Epithelial cell of esophagus (primary cell): ENCODE results near the gene OAT.
"Not testable (repeated sequence)": the region's sequence is repeated elsewhere in the genome, so short reads cannot be mapped to it uniquely, and the experiment has no call there.

Experiments used
- DNase-seq: peaks from one replicate; pipeline ENCODE4 v3.0.0; 2010; ENCODE audit warnings: low read depth
- H3K4me3 ChIP-seq: 2 replicates; pipeline ENCODE4 v1.5.1; 2011; ENCODE audit warnings: mild to moderate bottlenecking, low read length, control low read depth
- TF ChIP-seq, protein P1 (sequence below): IDR thresholded peaks from 2 replicates; pipeline ENCODE4 v1.5.1; 2011; ENCODE audit warnings: low read depth, mild to moderate bottlenecking, low read length, control low read depth, inconsistent platforms; ENCODE audit not compliant: insufficient read depth; ENCODE audit errors: missing control alignments

OAT gene

DNA sequence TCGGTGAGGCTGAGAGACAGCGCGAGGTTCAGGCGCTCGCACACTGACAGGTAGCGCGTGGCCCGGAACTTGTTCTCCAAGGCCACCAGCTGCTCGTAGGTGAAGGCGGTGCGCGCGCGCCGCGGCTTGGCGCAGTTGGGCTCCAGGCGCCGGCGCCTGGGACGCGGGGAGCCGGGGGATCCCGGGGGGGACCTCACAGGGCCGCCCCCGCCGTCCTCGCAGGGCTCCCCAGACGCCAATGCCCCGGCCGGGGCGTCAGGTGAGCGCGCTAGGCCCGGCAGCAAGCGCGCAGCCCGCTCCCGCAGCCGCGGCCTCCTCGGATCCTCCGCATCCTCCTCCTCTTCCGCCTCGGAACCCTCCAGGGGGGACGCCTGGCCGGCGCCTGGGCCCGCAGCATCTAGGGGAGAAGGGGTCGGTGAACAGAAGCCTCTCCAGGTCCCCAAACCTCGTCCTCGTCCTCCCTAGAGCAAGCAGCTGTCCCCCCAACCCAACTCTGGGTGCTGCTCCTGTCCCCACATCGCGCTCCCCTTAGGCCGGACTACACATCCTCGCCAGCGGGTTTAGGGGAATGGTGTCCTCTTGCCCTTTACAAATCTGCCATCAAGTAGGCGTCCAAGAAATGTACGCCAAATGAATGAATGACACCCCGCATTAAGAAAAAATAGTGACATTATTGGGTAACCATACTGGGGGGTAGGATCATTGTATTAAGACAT lies 29.2 kb upstream of the OAT start:
- TF ChIP-seq, protein P1, sequence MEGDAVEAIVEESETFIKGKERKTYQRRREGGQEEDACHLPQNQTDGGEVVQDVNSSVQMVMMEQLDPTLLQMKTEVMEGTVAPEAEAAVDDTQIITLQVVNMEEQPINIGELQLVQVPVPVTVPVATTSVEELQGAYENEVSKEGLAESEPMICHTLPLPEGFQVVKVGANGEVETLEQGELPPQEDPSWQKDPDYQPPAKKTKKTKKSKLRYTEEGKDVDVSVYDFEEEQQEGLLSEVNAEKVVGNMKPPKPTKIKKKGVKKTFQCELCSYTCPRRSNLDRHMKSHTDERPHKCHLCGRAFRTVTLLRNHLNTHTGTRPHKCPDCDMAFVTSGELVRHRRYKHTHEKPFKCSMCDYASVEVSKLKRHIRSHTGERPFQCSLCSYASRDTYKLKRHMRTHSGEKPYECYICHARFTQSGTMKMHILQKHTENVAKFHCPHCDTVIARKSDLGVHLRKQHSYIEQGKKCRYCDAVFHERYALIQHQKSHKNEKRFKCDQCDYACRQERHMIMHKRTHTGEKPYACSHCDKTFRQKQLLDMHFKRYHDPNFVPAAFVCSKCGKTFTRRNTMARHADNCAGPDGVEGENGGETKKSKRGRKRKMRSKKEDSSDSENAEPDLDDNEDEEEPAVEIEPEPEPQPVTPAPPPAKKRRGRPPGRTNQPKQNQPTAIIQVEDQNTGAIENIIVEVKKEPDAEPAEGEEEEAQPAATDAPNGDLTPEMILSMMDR = no peak
- peak overlapping the region; percentile 15 for H3K4me3 ChIP-seq
- DNase-seq = peak; percentile 54

DNA sequence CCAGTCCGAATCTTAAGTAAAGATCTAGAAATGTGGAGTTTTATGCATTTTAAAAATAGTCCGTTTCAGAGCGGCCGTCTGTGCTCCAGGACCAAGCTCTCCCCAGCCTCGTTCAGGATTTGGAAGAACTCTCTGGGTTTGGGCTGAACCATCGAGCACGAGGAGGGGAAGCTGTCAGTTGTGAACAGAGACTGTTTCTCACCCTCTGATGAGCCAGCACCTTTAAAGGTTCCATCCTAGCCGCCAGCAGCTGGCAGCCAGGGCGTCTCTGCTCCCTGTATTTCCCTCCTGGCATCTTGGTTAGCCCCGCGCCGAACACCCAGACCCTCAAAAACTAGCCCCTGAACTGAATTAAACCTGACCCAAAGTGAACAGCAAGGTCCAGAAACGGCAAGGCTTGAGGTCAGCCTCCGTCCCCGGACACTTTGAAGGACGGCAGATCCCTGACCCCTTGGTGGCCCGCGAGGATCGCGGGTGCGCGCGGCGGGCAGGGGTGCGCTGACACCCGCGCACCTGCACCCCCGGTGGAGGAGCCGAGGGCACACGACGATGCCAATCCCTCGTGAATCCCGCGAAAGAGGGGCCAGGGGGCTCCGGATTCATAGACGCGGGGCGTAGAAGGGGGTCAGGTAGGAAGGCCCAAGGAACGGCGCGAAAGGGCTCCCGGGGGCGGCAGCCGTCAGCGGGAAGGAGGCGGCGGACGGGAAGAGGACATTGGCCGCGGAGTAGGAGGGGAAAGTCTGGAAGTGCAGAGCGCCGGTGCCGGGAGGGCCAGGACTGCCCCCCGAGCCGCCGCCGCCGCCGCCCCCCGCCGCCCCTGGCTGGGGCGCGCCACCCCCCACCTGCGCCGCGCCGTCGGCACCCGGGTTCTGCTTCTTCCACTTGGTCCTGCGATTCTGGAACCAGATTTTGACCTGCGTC lies 28.4 kb upstream of the OAT start:
- DNase-seq = no peak
- peak overlapping the region; percentile 15 for H3K4me3 ChIP-seq
- TF ChIP-seq, protein P1 = no peak

DNA sequence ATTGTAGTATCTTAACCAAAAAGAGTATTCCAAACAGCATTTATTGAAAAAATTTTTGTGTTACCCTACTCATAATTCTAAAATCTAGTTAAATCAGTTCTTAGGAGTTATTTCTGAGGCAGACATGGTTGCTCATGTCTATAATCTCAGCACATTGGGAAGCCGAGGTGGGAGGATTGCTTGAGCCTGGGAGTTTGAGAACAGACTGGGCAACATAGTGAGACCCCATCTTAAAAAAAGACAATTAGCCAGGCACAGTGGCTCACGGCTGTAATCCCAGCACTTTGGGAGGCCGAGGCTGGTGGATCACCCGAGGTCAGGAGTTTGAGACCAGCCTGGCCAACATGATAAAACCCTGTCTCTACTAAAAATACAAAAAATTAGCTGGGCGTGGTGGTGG lies 23.0 kb upstream of the OAT start:
- H3K4me3 ChIP-seq, DNase-seq: not testable (repeated sequence)

DNA sequence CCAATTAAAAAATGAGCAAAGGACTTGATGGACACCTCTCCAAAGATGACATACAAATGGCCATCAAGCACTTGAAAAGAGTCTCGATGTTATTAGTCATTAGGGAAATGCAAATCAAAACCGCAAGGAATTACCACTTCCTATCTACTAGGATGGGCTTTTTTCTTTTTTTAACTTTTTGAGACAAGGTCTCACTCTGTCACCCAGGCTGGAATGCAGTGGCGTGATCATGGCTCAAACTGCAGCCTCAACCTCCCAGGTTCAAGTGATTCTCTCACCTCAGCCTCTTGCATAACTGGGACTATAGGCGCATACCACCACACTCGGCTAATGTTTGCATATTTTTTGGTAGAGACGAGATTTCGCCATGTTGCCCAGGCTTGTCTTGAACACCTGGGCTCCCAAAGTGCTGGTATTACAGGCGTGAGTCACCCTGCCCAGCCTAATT lies 17.5 kb upstream of the OAT start:
- no peak overlapping the region for H3K4me3 ChIP-seq
- TF ChIP-seq, protein P1 = no peak
- peak; percentile 98 for DNase-seq

DNA sequence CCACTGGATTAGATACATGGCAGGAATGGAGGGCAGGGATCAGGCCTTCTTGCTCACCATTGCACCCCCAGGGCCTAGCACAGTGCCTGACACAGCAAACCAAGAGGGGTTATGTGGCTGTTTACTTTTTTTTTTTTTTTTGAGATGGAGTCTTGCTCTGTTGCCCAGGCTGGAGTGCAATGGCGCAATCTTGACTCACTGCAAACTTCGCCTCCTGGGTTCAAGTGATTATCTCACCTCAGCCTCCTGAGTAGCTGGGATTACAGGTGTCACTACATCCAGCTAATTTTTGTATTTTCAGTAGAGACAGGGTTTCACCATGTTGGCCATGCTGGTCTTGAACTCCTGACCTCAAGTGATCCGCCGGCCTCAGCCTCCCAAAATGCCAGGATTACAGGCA lies 17.0 kb upstream of the OAT start:
- DNase-seq, H3K4me3 ChIP-seq: not testable (repeated sequence)

DNA sequence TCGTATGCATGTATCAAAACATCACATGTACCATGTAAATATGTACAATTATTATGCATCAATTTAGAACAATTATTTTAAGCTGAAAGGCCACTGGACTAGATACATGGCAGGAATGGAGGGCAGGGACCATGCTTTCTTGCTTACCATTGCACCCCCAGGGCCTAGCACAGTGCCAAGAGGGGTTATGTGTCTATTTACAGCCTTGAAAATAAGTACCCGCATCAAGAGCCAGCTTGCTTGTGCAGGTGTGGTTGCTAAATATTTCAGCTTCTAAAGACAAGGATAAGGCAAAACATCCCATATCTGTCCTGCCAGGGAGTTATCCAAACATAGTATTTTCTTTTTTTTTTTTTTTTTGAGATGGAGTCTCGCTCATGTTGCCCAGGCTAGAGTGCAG lies 14.7 kb upstream of the OAT start:
- DNase-seq = no peak
- H3K4me3 ChIP-seq = no peak overlapping the region
- TF ChIP-seq, protein P1 = no peak

DNA sequence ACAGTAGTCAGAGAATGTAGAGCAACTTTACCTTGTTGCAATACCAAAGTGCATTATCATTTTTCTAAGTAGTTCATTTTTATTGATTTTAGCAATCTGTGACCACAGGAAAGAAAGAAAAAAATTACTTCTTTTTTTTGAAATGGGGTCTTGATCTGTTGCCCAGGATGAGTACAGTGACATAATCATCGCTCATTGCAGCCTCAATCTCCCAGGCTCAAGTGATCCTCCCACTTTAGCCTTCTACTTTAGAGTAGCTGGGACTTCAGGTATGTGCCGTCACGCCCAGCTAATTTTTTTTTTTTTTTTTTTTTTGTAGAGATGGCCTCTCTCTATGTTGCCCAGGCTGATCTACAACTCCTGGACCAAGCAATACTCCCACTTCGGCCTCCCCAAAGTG lies 11.4 kb upstream of the OAT start:
- DNase-seq = no peak
- TF ChIP-seq, protein P1 = no peak
- H3K4me3 ChIP-seq = no peak overlapping the region
